ENCODE measurements around the gene U2AF2.

U2AF2 gene

GRCh38 chr19:55621673-55622231, 33.1 kb upstream of the U2AF2 start:
- Histone ChIP-seq H2AFZ (ENCODE audit: low read length) (no peak overlapping the region), H3K36me3 (replicated peaks; ENCODE audit: insufficient read depth, low read length) (no peaks in the 10 kb centered on the region), H3K4me2 (ENCODE audit: low read depth, low read length) (no peak overlapping the region), H3K27me3 (replicated peaks; ENCODE audit: insufficient read depth, low read length) (peaks cover 5% of the 10 kb centered on the region; the same call in 1 of the 2 replicates), H3K9me2 (replicated peaks; ENCODE audit: insufficient read depth, low read length) (no peaks in the 10 kb centered on the region), H3K4me1 (ENCODE audit: low read length) (no peaks in the 10 kb centered on the region), H3K9me3 (replicated peaks; ENCODE audit: insufficient read depth, low read length) (no peaks in the 10 kb centered on the region), H4K20me1 (ENCODE audit: insufficient read depth, low read length) (no peaks in the 10 kb centered on the region), H3F3A (ENCODE audit: insufficient read depth, low read length) (0 out of 2 replicates have a peak, but pooled peaks cover 9% of the 10 kb centered on the region), H3K79me2 (ENCODE audit: low read length) (no peaks in the 10 kb centered on the region; the same call in 1 of the 2 replicates), H3K4me3 (ENCODE audit: low read length) (no peak overlapping the region), H3K27ac (ENCODE audit: low read length) (no peak overlapping the region), H3K9ac (ENCODE audit: low read length) (no peak overlapping the region)
- TF ChIP-seq CTCF (IDR thresholded peaks at IDR 0.05; ENCODE audit: low read length) (no peak), EZH2phosphoT487 (IDR thresholded peaks at IDR 0.05; ENCODE audit: low read length) (no peak), EZH2 (optimal IDR thresholded peaks at IDR 0.05; ENCODE audit: low read depth, low read length) (no peak)
- DNase-seq, result no peak

- H4K20me1 ChIP-seq (ENCODE audit: insufficient read depth, low read length), result no peaks in the 10 kb centered on the region
- H3K36me3 ChIP-seq (replicated peaks; ENCODE audit: insufficient read depth, low read length), result no peaks in the 10 kb centered on the region
- TF ChIP-seq EZH2phosphoT487 (IDR thresholded peaks at IDR 0.05; ENCODE audit: low read length) (no peak), CTCF (IDR thresholded peaks at IDR 0.05; ENCODE audit: low read length) (no peak), EZH2 (optimal IDR thresholded peaks at IDR 0.05; ENCODE audit: low read depth, low read length) (no peak)
- H3K4me3 ChIP-seq (ENCODE audit: low read length), result no peak overlapping the region
- DNase-seq, result no peak
- no peak overlapping the region for H3K9ac ChIP-seq (ENCODE audit: low read length)
- no peak overlapping the region for H3K4me2 ChIP-seq (ENCODE audit: low read depth, low read length)
- H3K27me3 ChIP-seq (replicated peaks; ENCODE audit: insufficient read depth, low read length), result peaks cover 8% of the 10 kb centered on the region; the same call in 1 of the 2 replicates
- H3K9me3 ChIP-seq (replicated peaks; ENCODE audit: insufficient read depth, low read length), result no peaks in the 10 kb centered on the region
- H3K9me2 ChIP-seq (replicated peaks; ENCODE audit: insufficient read depth, low read length), result no peaks in the 10 kb centered on the region
- no peaks in the 10 kb centered on the region for H3K4me1 ChIP-seq (ENCODE audit: low read length)
- 0 out of 2 replicates have a peak, but pooled peaks cover 9% of the 10 kb centered on the region for H3F3A ChIP-seq (ENCODE audit: insufficient read depth, low read length)
- no peak overlapping the region for H2AFZ ChIP-seq (ENCODE audit: low read length)
- no peak overlapping the region for H3K27ac ChIP-seq (ENCODE audit: low read length)
- no peaks in the 10 kb centered on the region; the same call in 1 of the 2 replicates for H3K79me2 ChIP-seq (ENCODE audit: low read length)
Measured at GRCh38 chr19:55622242-55622969, 32.4 kb upstream of the U2AF2 start.

GRCh38 chr19:55623130-55623529, 31.7 kb upstream of the U2AF2 start:
- Histone ChIP-seq H2AFZ (ENCODE audit: low read length) (no peak overlapping the region), H3K9ac (ENCODE audit: low read length) (no peak overlapping the region), H3K9me3 (replicated peaks; ENCODE audit: insufficient read depth, low read length) (no peaks in the 10 kb centered on the region), H3K4me1 (ENCODE audit: low read length) (no peaks in the 10 kb centered on the region), H3K4me2 (ENCODE audit: low read depth, low read length) (no peak overlapping the region), H4K20me1 (ENCODE audit: insufficient read depth, low read length) (no peaks in the 10 kb centered on the region), H3K27me3 (replicated peaks; ENCODE audit: insufficient read depth, low read length) (peaks cover 8% of the 10 kb centered on the region; the same call in 1 of the 2 replicates), H3K27ac (ENCODE audit: low read length) (no peak overlapping the region), H3K9me2 (replicated peaks; ENCODE audit: insufficient read depth, low read length) (no peaks in the 10 kb centered on the region), H3K36me3 (replicated peaks; ENCODE audit: insufficient read depth, low read length) (no peaks in the 10 kb centered on the region), H3F3A (ENCODE audit: insufficient read depth, low read length) (0 out of 2 replicates have a peak, but pooled peaks cover 9% of the 10 kb centered on the region), H3K4me3 (ENCODE audit: low read length) (no peak overlapping the region), H3K79me2 (ENCODE audit: low read length) (no peaks in the 10 kb centered on the region; the same call in 1 of the 2 replicates)
- no peak for TF ChIP-seq EZH2 (optimal IDR thresholded peaks at IDR 0.05; ENCODE audit: low read depth, low read length)
- TF ChIP-seq CTCF (IDR thresholded peaks at IDR 0.05; ENCODE audit: low read length), result no peak
- no peak for TF ChIP-seq EZH2phosphoT487 (IDR thresholded peaks at IDR 0.05; ENCODE audit: low read length)
- DNase-seq, result no peak

Measured in MM.1S (cell line).